Activated CD8-positive, alpha-beta T cell treated with anti-CD3 and anti-CD28 coated beads for 36 hours (primary cell): ENCODE results near the gene CAVIN4. TPM values are rescaled to one million over a fixed set of nuclear protein-coding genes. Genes with fewer than 3 reads are reported as not detected.

Source experiments
- ATAC-seq: fragments of 200-7000 bp; cut with Tn5 transposase; one replicate; pipeline ENCODE4 v1.10.0; 2021; ENCODE audit warnings: mild to moderate bottlenecking, moderate library complexity
- CTCF ChIA-PET: fragments of 350-600 bp; sonication (Branson Sonifier 250); formaldehyde crosslinking; loops from one replicate; lab custom pipeline; 2021; ENCODE audit warnings: antibody characterized with exemption; lab: Charles Lee
- POLR2A ChIA-PET: fragments of 350-600 bp; sonication (Branson Sonifier 250); formaldehyde crosslinking; loops from one replicate; lab custom pipeline; 2021; ENCODE audit warnings: antibody characterized with exemption; lab: Charles Lee
- DNase-seq: peaks from one replicate; pipeline ENCODE4 v3.0.0-alpha.2; 2020
- H3K27ac Mint-ChIP-seq: one replicate; pipeline ENCODE4 v1.8.0; 2021; ENCODE audit warnings: mild to moderate bottlenecking, mixed read lengths
- H3K27me3 Mint-ChIP-seq: one replicate; pipeline ENCODE4 v1.8.0; 2021; ENCODE audit warnings: mixed read lengths
- H3K36me3 Mint-ChIP-seq: one replicate; pipeline ENCODE4 v1.8.0; 2021; ENCODE audit warnings: low read depth, mixed read lengths
- H3K4me1 Mint-ChIP-seq: one replicate; pipeline ENCODE4 v1.8.0; 2021; ENCODE audit warnings: low read depth, mixed read lengths
- H3K4me3 Mint-ChIP-seq: one replicate; pipeline ENCODE4 v1.8.0; 2021; ENCODE audit warnings: mild to moderate bottlenecking, moderate library complexity, mixed read lengths
- H3K9me3 Mint-ChIP-seq: one replicate; pipeline ENCODE4 v1.8.0; 2021; ENCODE audit warnings: mixed read lengths
- intact Hi-C: fragments of 100-400 bp; cut with micrococcal nuclease; formaldehyde crosslinking; loops from one replicate; pipeline ENCODE4 v1.10.0; 2022
- total RNA-seq, 2 experiments: library from RNA; stranded (reverse); gene quantifications; one replicate each; pipeline ENCODE4 v1.2.3, GENCODE V29; 2021
- TF ChIP-seq, protein P1 (sequence below): fragments of 200-600 bp; IDR thresholded peaks from one replicate; pipeline ENCODE4 v1.8.0; 2022; ENCODE audit warnings: antibody characterized with exemption, mild to moderate bottlenecking

CAVIN4 gene
- total RNA-seq, 2 experiments from 2014 or later = 0.09 to 0.11 TPM

GRCh38 chr9:100623969-100624368 is 46.1 kb downstream of the CAVIN4 start:
- no peak for ATAC-seq
- Mint-ChIP-seq H3K27ac (no peak overlapping the region), H3K36me3 (no peaks in the 10 kb centered on the region), H3K27me3 (peaks cover 1% of the 10 kb centered on the region), H3K9me3 (peaks cover 2% of the 10 kb centered on the region), H3K4me3 (no peak overlapping the region), H3K4me1 (no peaks in the 10 kb centered on the region)
- DNase-seq = no peak
- intact Hi-C loops = no loop called here
- TF ChIP-seq, protein P1, sequence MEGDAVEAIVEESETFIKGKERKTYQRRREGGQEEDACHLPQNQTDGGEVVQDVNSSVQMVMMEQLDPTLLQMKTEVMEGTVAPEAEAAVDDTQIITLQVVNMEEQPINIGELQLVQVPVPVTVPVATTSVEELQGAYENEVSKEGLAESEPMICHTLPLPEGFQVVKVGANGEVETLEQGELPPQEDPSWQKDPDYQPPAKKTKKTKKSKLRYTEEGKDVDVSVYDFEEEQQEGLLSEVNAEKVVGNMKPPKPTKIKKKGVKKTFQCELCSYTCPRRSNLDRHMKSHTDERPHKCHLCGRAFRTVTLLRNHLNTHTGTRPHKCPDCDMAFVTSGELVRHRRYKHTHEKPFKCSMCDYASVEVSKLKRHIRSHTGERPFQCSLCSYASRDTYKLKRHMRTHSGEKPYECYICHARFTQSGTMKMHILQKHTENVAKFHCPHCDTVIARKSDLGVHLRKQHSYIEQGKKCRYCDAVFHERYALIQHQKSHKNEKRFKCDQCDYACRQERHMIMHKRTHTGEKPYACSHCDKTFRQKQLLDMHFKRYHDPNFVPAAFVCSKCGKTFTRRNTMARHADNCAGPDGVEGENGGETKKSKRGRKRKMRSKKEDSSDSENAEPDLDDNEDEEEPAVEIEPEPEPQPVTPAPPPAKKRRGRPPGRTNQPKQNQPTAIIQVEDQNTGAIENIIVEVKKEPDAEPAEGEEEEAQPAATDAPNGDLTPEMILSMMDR = no peak
- ChIA-PET POLR2A (no interaction called here), CTCF (interaction anchor here (1.4 kb wide), 1 partner anchor 22 kb away, joined by 5 read pairs; no protein-coding TSS in a partner anchor)

- intact Hi-C loops = no loop called here
- peaks cover 4% of the 10 kb centered on the region for H3K27me3 Mint-ChIP-seq
- no peaks in the 10 kb centered on the region for H3K4me1 Mint-ChIP-seq
- ChIA-PET CTCF (no interaction called here), POLR2A (no interaction called here)
- peaks cover 2% of the 10 kb centered on the region for H3K9me3 Mint-ChIP-seq
- TF ChIP-seq, protein P1 = no peak
- ATAC-seq (no peak), DNase-seq (no peak)
- no peak overlapping the region for H3K4me3 Mint-ChIP-seq
- no peaks in the 10 kb centered on the region for H3K36me3 Mint-ChIP-seq
- H3K27ac Mint-ChIP-seq = no peak overlapping the region
Observed at GRCh38 chr9:100626949-100627348, 49.1 kb downstream of the CAVIN4 start.

DNA sequence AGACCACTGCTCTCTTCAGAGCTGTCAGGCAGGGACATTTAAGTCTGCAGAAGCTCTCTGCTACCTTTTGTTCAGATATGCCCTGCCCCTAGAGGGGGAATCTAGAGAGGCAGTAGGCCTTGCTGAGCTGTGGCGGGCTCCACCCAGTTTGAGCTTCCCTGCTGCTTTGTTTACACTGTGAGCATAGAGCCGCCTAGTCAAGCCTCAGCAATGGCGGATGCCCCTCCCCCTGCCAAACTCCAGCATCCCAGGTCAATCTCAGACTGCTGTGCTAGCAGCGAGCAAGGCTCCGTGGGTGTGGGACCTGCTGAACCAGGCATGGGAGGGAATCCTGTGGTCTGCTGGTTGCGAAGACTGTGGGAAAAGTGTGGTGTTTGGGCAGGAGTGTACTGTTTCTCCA is 59.9 kb downstream of the CAVIN4 start:
- peaks cover 13% of the 10 kb centered on the region for H3K9me3 Mint-ChIP-seq
- POLR2A ChIA-PET = no interaction called here
- intact Hi-C loops = no loop called here
- no peaks in the 10 kb centered on the region for H3K36me3 Mint-ChIP-seq
- H3K27me3 Mint-ChIP-seq = peaks cover 11% of the 10 kb centered on the region
- no peak overlapping the region for H3K27ac Mint-ChIP-seq
- no peak overlapping the region for H3K4me3 Mint-ChIP-seq
- CTCF ChIA-PET = no interaction called here
- no peaks in the 10 kb centered on the region for H3K4me1 Mint-ChIP-seq
- no peak for DNase-seq
- TF ChIP-seq, protein P1 = no peak
- no peak for ATAC-seq

Other genes with a start within 250 kb of the CAVIN4 start
- 10 to 100 TPM; 26.6 to 30.2 TPM for gene TEX10, start 225.1 kb upstream of the CAVIN4 start, total RNA-seq
- gene MSANTD3, start 150.9 kb upstream of the CAVIN4 start, total RNA-seq = 10 to 100 TPM; 13.3 to 14.6 TPM
- gene TMEFF1, start 104.9 kb upstream of the CAVIN4 start, total RNA-seq = under 1 TPM; 0.68 to 0.78 TPM